Muscle layer of duodenum (tissue), 2 donors: ENCODE measurements around the gene GALNT7.

Source experiments
- H3K27ac ChIP-seq: one replicate; pipeline ENCODE4 v1.7.0; 2013; ENCODE audit warnings: mild to moderate bottlenecking, low read length
- H3K27me3 ChIP-seq: one replicate; pipeline ENCODE4 v1.7.0; 2013; ENCODE audit warnings: low read depth, mild to moderate bottlenecking, control low read depth, low read length
- H3K36me3 ChIP-seq, 2 donors: one replicate each; pipeline ENCODE4 v1.7.0; 2013; ENCODE audit warnings: low read length in 2 of 2, control low read depth in 1 of 2, mild to moderate bottlenecking in 1 of 2; ENCODE audit not compliant: insufficient read depth in 2 of 2, control insufficient read depth in 1 of 2
- H3K4me1 ChIP-seq, 2 donors: one replicate each; pipeline ENCODE4 v1.7.0; 2013; ENCODE audit warnings: low read length in 2 of 2, mild to moderate bottlenecking in 2 of 2, control low read depth in 1 of 2, moderate library complexity in 1 of 2; ENCODE audit not compliant: insufficient read depth in 2 of 2, control insufficient read depth in 1 of 2
- H3K4me3 ChIP-seq, 2 donors: one replicate each; pipeline ENCODE4 v1.7.0; 2013; ENCODE audit warnings: low read length in 2 of 2, low read depth in 1 of 2, mild to moderate bottlenecking in 1 of 2
- H3K9me3 ChIP-seq, 2 donors: one replicate each; pipeline ENCODE4 v1.7.0; 2013; ENCODE audit warnings: low read length in 2 of 2, control low read depth in 1 of 2, mild to moderate bottlenecking in 1 of 2; ENCODE audit not compliant: control insufficient read depth in 1 of 2
- donor health status: healthy.

The GALNT7 gene

GRCh38 chr4:173311368-173311767, 142.8 kb downstream of the GALNT7 start:
- Histone ChIP-seq H3K36me3 (peaks cover 15 to 24% of the 10 kb centered on the region in 2 donors), H3K4me3 (no peak overlapping the region), H3K9me3 (no peaks in the 10 kb centered on the region), H3K27ac (no peak overlapping the region), H3K27me3 (no peaks in the 10 kb centered on the region), H3K4me1 (no peaks in the 10 kb centered on the region)

GRCh38 chr4:173314715-173315114, 146.1 kb downstream of the GALNT7 start:
- no peak overlapping the region for H3K27ac ChIP-seq
- H3K4me1 ChIP-seq = no peaks in the 10 kb centered on the region
- H3K27me3 ChIP-seq = no peaks in the 10 kb centered on the region
- peaks cover 17 to 26% of the 10 kb centered on the region in 2 donors for H3K36me3 ChIP-seq
- no peak overlapping the region for H3K4me3 ChIP-seq
- H3K9me3 ChIP-seq = no peaks in the 10 kb centered on the region

GRCh38 chr4:173316060-173316459, 147.4 kb downstream of the GALNT7 start:
- no peaks in the 10 kb centered on the region for H3K4me1 ChIP-seq
- H3K27ac ChIP-seq = no peak overlapping the region
- no peaks in the 10 kb centered on the region for H3K9me3 ChIP-seq
- H3K4me3 ChIP-seq = no peak overlapping the region
- peaks cover 15 to 31% of the 10 kb centered on the region in 2 donors for H3K36me3 ChIP-seq
- no peaks in the 10 kb centered on the region for H3K27me3 ChIP-seq

GRCh38 chr4:173317004-173317403, 148.4 kb downstream of the GALNT7 start:
- H3K27ac ChIP-seq = no peak overlapping the region
- no peaks in the 10 kb centered on the region for H3K4me1 ChIP-seq
- H3K9me3 ChIP-seq = no peaks in the 10 kb centered on the region
- no peaks in the 10 kb centered on the region for H3K27me3 ChIP-seq
- H3K4me3 ChIP-seq = no peak overlapping the region
- H3K36me3 ChIP-seq = peaks cover 14 to 38% of the 10 kb centered on the region in 2 donors

GRCh38 chr4:173318240-173318639, 149.6 kb downstream of the GALNT7 start:
- no peaks in the 10 kb centered on the region for H3K27me3 ChIP-seq
- no peaks in the 10 kb centered on the region for H3K4me1 ChIP-seq
- no peak overlapping the region for H3K27ac ChIP-seq
- no peak overlapping the region for H3K4me3 ChIP-seq
- H3K9me3 ChIP-seq = no peaks in the 10 kb centered on the region
- peaks cover 14 to 44% of the 10 kb centered on the region in 2 donors for H3K36me3 ChIP-seq

GRCh38 chr4:173318648-173319211, 150.1 kb downstream of the GALNT7 start:
- no peak overlapping the region for H3K27ac ChIP-seq
- peaks cover 14 to 44% of the 10 kb centered on the region in 2 donors for H3K36me3 ChIP-seq

GRCh38 chr4:173319696-173320095, 151.1 kb downstream of the GALNT7 start:
- no peaks in the 10 kb centered on the region for H3K27me3 ChIP-seq
- H3K4me1 ChIP-seq = no peaks in the 10 kb centered on the region
- no peak overlapping the region for H3K4me3 ChIP-seq
- peaks cover 6 to 35% of the 10 kb centered on the region in 2 donors for H3K36me3 ChIP-seq
- no peaks in the 10 kb centered on the region for H3K9me3 ChIP-seq
- H3K27ac ChIP-seq = no peak overlapping the region

More at GRCh38 chr4:173318648-173319211, 150.1 kb downstream of the GALNT7 start:
- H3K9me3 ChIP-seq = no peaks in the 10 kb centered on the region
- no peak overlapping the region for H3K4me3 ChIP-seq
- no peaks in the 10 kb centered on the region for H3K27me3 ChIP-seq
- no peaks in the 10 kb centered on the region for H3K4me1 ChIP-seq

- H3K27ac ChIP-seq = no peak overlapping the region
- H3K9me3 ChIP-seq = no peaks in the 10 kb centered on the region
- H3K36me3 ChIP-seq = peaks cover 20 to 28% of the 10 kb centered on the region in 2 donors
Observed at GRCh38 chr4:173325007-173325736, 156.6 kb downstream of the GALNT7 start.

GRCh38 chr4:173328236-173328901, 159.8 kb downstream of the GALNT7 start:
- H3K27ac ChIP-seq = no peak overlapping the region
- no peak overlapping the region for H3K4me3 ChIP-seq
- H3K27me3 ChIP-seq = no peaks in the 10 kb centered on the region
- H3K9me3 ChIP-seq = no peaks in the 10 kb centered on the region
- peaks cover 8 to 16% of the 10 kb centered on the region in 2 donors for H3K4me1 ChIP-seq
- peaks cover 16 to 27% of the 10 kb centered on the region in 2 donors for H3K36me3 ChIP-seq

More at GRCh38 chr4:173325007-173325736, 156.6 kb downstream of the GALNT7 start:
- no peak overlapping the region for H3K4me3 ChIP-seq
- H3K4me1 ChIP-seq = no peaks in the 10 kb centered on the region
- no peaks in the 10 kb centered on the region for H3K27me3 ChIP-seq

- Histone ChIP-seq H3K27me3 (no peaks in the 10 kb centered on the region), H3K36me3 (peaks cover 16 to 25% of the 10 kb centered on the region in 2 donors), H3K27ac (no peak overlapping the region), H3K4me3 (no peak overlapping the region), H3K4me1 (peaks cover 10 to 20% of the 10 kb centered on the region in 2 donors), H3K9me3 (no peaks in the 10 kb centered on the region)
Observed at GRCh38 chr4:173330590-173330989, 162.0 kb downstream of the GALNT7 start.

- Histone ChIP-seq H3K27me3 (no peaks in the 10 kb centered on the region), H3K4me3 (peak overlapping the region; percentile 93 to 99), H3K36me3 (peaks cover 16 to 25% of the 10 kb centered on the region in 2 donors), H3K27ac (peak overlapping the region; percentile 95), H3K9me3 (no peaks in the 10 kb centered on the region), H3K4me1 (peaks cover 10 to 21% of the 10 kb centered on the region in 2 donors)
Observed at GRCh38 chr4:173332021-173332487, 163.4 kb downstream of the GALNT7 start.
